GM23248 (cell line): ENCODE measurements around the gene SMPX.

Source experiments
- EZH2 ChIP-seq: fragments of 200-600 bp; sonication (generic); IDR thresholded peaks from 2 replicates; pipeline ENCODE4 v1.6.1; 2018; ENCODE audit warnings: antibody characterized with exemption, mild to moderate bottlenecking; ENCODE audit not compliant: insufficient read depth, poor library complexity, severe bottlenecking
- EZH2phosphoT487 ChIP-seq: fragments of 200-600 bp; sonication (generic); IDR thresholded peaks from 2 replicates; pipeline ENCODE4 v1.6.1; 2018; ENCODE audit warnings: antibody characterized with exemption, moderate library complexity, mild to moderate bottlenecking, low read depth; ENCODE audit not compliant: insufficient read depth

- TF ChIP-seq EZH2 (no peak), EZH2phosphoT487 (no peak)
These were observed 23.6 kb upstream of the SMPX start for GRCh38 chrX:21781525-21781924.
